ENCODE results near the gene GAB1. TPM values are rescaled to one million over a fixed set of nuclear protein-coding genes. Genes with fewer than 3 reads are reported as not detected.
A peak's percentile ranks its signal among the peaks of the same experiment; 100 is the strongest.

The GAB1 gene

DNA sequence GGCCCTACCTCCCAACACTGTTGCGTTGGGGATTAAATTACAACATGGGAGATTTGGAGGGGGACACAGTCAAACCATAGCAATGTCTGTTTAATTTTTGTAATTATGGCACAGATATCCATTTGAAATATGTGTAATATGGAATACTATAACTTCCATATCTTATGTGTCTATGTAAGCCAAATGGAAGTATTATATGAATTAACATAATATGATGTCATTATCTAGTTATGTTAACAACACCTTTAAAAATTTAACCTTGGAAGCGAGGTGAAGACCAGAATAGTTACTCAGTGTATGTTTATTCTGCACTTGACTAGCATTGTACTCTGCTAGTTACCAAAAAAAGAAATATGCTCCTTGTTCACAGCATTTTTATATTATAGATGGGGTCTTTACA is 181.1 kb downstream of the GAB1 start:
- Histone ChIP-seq H2AFZ (ENCODE audit: low read depth, low read length) (no peak overlapping the region), H3K4me2 (ENCODE audit: low read length, poor library complexity, severe bottlenecking) (no peak overlapping the region), H2BK5ac (ENCODE audit: low read depth, low read length, poor library complexity, severe bottlenecking) (no peak overlapping the region), H3K23ac (ENCODE audit: low read length in 2 of 2) (no peak overlapping the region), H2BK15ac (ENCODE audit: low read depth, poor library complexity, severe bottlenecking) (no peak overlapping the region), H3K18ac (ENCODE audit: low read depth in 1 of 2, low read length in 2 of 2) (no peak overlapping the region), H2AK5ac (ENCODE audit: low read length, severe bottlenecking) (no peak overlapping the region), H3K4me1 (ENCODE audit: control insufficient read depth, insufficient read depth, low read depth, low read length) (peaks cover 1% of the 10 kb centered on the region), H3K9me3 (ENCODE audit: control insufficient read depth, low read length) (no peaks in the 10 kb centered on the region), H3K79me1 (replicated peaks; ENCODE audit: low read length, poor library complexity, severe bottlenecking) (peaks cover 1% of the 10 kb centered on the region), H3K27me3 (ENCODE audit: control insufficient read depth in 1 of 2, insufficient read depth in 1 of 2, low read length in 2 of 2) (no peaks in the 10 kb centered on the region), H3K27ac (ENCODE audit: low read length, poor library complexity, severe bottlenecking) (no peak overlapping the region), H2BK12ac (ENCODE audit: low read length in 2 of 2) (no peak overlapping the region), H3K4ac (ENCODE audit: low read depth in 1 of 2, low read length in 2 of 2) (no peak overlapping the region), H3K36me3 (ENCODE audit: control insufficient read depth in 1 of 2, insufficient read depth in 2 of 2, low read depth in 1 of 2, low read length in 2 of 2) (peaks cover 0 to 59% of the 10 kb centered on the region in 2 experiments), H2BK120ac (ENCODE audit: low read depth, low read length) (no peak overlapping the region), H3K14ac (ENCODE audit: low read length in 2 of 2) (no peak overlapping the region), H3K4me3 (ENCODE audit: insufficient read depth in 1 of 2, low read depth in 1 of 2, low read length in 2 of 2) (no peak overlapping the region), H3K9ac (ENCODE audit: low read length) (no peak overlapping the region), H4K8ac (ENCODE audit: low read length) (no peak overlapping the region), H4K91ac (ENCODE audit: low read length) (no peak overlapping the region)
- no peak for DNase-seq
- no CpG with 5 or more reads among the region's 2 CpGs for whole genome bisulfite sequencing

Small RNAs within 50 kb of the gene (small RNA-seq; reads per million reads assigned to genes)
- gene MIR3139 (ENCODE audit: low read depth) (3.7 reads per million, percentile 34 among the genes with 10 or more reads in this experiment), gene RF00019 (ENCODE audit: low read depth) (not detected)

Data from mesenchymal stem cell (in vitro differentiated cells and primary cell).